OCI-LY1 (cell line): ENCODE measurements around the gene INHA.

ENCODE experiments used
- H2AFZ ChIP-seq: fragments of 200-600 bp; sonication (generic), shearing (Covaris generic); 2 replicates; pipeline ENCODE4 v1.6.0; 2014; ENCODE audit warnings: antibody characterized with exemption, mild to moderate bottlenecking, low read length
- H3F3A ChIP-seq: fragments of 200-600 bp; sonication (generic), shearing (Covaris generic); 2 replicates; pipeline ENCODE4 v1.6.0; 2014; ENCODE audit warnings: mild to moderate bottlenecking, antibody characterized with exemption, low read length, moderate library complexity; ENCODE audit not compliant: insufficient read depth
- H3K27ac ChIP-seq: fragments of 200-600 bp; sonication (generic); 2 replicates; pipeline ENCODE4 v1.5.1; 2014; ENCODE audit warnings: low read length, mixed run types, mild to moderate bottlenecking, low read depth; ENCODE audit not compliant: poor library complexity, severe bottlenecking
- H3K27me3 ChIP-seq: fragments of 200-600 bp; sonication (generic); 2 replicates; pipeline ENCODE4 v1.6.0; 2014; ENCODE audit warnings: antibody characterized with exemption, mild to moderate bottlenecking, low read length, moderate library complexity; ENCODE audit not compliant: insufficient read depth
- H3K36me3 ChIP-seq: fragments of 200-600 bp; sonication (generic); 2 replicates; pipeline ENCODE4 v1.6.1; 2014; ENCODE audit warnings: mild to moderate bottlenecking, antibody characterized with exemption, low read length, moderate library complexity, mixed read lengths; ENCODE audit not compliant: insufficient read depth
- H3K4me1 ChIP-seq: fragments of 200-600 bp; sonication (generic); 2 replicates; pipeline ENCODE4 v1.5.1; 2014; ENCODE audit warnings: mild to moderate bottlenecking, low read length, moderate library complexity; ENCODE audit not compliant: insufficient read depth, severe bottlenecking
- H3K4me2 ChIP-seq: fragments of 200-600 bp; sonication (generic), shearing (Covaris generic); 2 replicates; pipeline ENCODE4 v1.6.1; 2014; ENCODE audit warnings: low read length
- H3K4me3 ChIP-seq: fragments of 200-600 bp; sonication (generic); 2 replicates; pipeline ENCODE4 v1.5.1; 2014; ENCODE audit warnings: low read length, low read depth, mild to moderate bottlenecking, mixed read lengths; ENCODE audit not compliant: poor library complexity, severe bottlenecking
- H3K79me2 ChIP-seq: fragments of 200-600 bp; shearing (Covaris generic); 2 replicates; pipeline ENCODE4 v1.6.1; 2016; ENCODE audit warnings: mixed run types, low read length, mixed read lengths; ENCODE audit not compliant: insufficient read depth
- H3K9ac ChIP-seq: fragments of 200-600 bp; sonication (generic), shearing (Covaris generic); 2 replicates; pipeline ENCODE4 v1.6.1; 2014; ENCODE audit warnings: mild to moderate bottlenecking, low read length, mixed read lengths
- H3K9me2 ChIP-seq: fragments of 200-600 bp; sonication (generic), shearing (Covaris generic); 2 replicates; pipeline ENCODE4 v1.6.1; 2014; ENCODE audit warnings: low read depth, mild to moderate bottlenecking, low read length, mixed read lengths
- H3K9me3 ChIP-seq: fragments of 200-600 bp; shearing (Covaris generic); 2 replicates; pipeline ENCODE4 v1.6.1; 2014; ENCODE audit warnings: low read length, mixed read lengths
- H4K20me1 ChIP-seq: fragments of 200-600 bp; sonication (generic), shearing (Covaris generic); 2 replicates; pipeline ENCODE4 v1.6.0; 2016; ENCODE audit warnings: mild to moderate bottlenecking, low read length; ENCODE audit not compliant: insufficient read depth
- CTCF ChIP-seq: fragments of 200-600 bp; sonication (generic), shearing (Covaris generic); IDR thresholded peaks from 2 replicates; pipeline ENCODE4 v1.5.1; 2017; ENCODE audit warnings: mild to moderate bottlenecking, antibody characterized with exemption, low read length, moderate library complexity, mixed read lengths
- EZH2 ChIP-seq: fragments of 200-600 bp; sonication (generic), shearing (Covaris generic); IDR thresholded peaks from 2 replicates; pipeline ENCODE4 v1.8.0; 2017; ENCODE audit warnings: borderline replicate concordance, mixed run types, mild to moderate bottlenecking, antibody characterized with exemption, low read length, moderate library complexity, mixed read lengths

The INHA gene

GRCh38 chr2:219551441-219552381 is 20.4 kb upstream of the INHA start:
- Histone ChIP-seq H2AFZ (no peak overlapping the region), H3K36me3 (no peaks in the 10 kb centered on the region), H3K9me3 (no peaks in the 10 kb centered on the region), H3K27me3 (0 out of 2 replicates have a peak, but pooled peaks cover 3% of the 10 kb centered on the region), H3K4me3 (no peak overlapping the region), H3K4me1 (no peaks in the 10 kb centered on the region), H3K27ac (no peak overlapping the region), H3K9ac (no peak overlapping the region), H4K20me1 (no peaks in the 10 kb centered on the region), H3K4me2 (no peak overlapping the region), H3K9me2 (no peaks in the 10 kb centered on the region), H3F3A (no peaks in the 10 kb centered on the region), H3K79me2 (no peaks in the 10 kb centered on the region)
- TF ChIP-seq EZH2, result no peak
- TF ChIP-seq CTCF, result no peak

GRCh38 chr2:219552382-219553167 is 19.5 kb upstream of the INHA start:
- Histone ChIP-seq H3K79me2 (no peaks in the 10 kb centered on the region), H3K4me2 (no peak overlapping the region), H3F3A (no peaks in the 10 kb centered on the region), H3K9me2 (no peaks in the 10 kb centered on the region), H3K4me1 (no peaks in the 10 kb centered on the region), H3K9me3 (no peaks in the 10 kb centered on the region), H3K36me3 (no peaks in the 10 kb centered on the region), H2AFZ (no peak overlapping the region), H4K20me1 (no peaks in the 10 kb centered on the region), H3K27me3 (0 out of 2 replicates have a peak, but pooled peaks cover 4% of the 10 kb centered on the region), H3K9ac (no peak overlapping the region), H3K4me3 (no peak overlapping the region), H3K27ac (no peak overlapping the region)
- TF ChIP-seq CTCF (no peak), EZH2 (no peak)

GRCh38 chr2:219553168-219553417 is 19.0 kb upstream of the INHA start:
- Histone ChIP-seq H3K9me3 (no peaks in the 10 kb centered on the region), H3K36me3 (no peaks in the 10 kb centered on the region), H2AFZ (no peak overlapping the region), H3K9ac (no peak overlapping the region), H3F3A (no peaks in the 10 kb centered on the region), H3K79me2 (no peaks in the 10 kb centered on the region), H3K27ac (no peak overlapping the region), H3K4me1 (no peaks in the 10 kb centered on the region), H3K9me2 (no peaks in the 10 kb centered on the region), H3K4me2 (no peak overlapping the region), H4K20me1 (no peaks in the 10 kb centered on the region), H3K27me3 (0 out of 2 replicates have a peak, but pooled peaks cover 4% of the 10 kb centered on the region), H3K4me3 (no peak overlapping the region)
- TF ChIP-seq CTCF (no peak), EZH2 (no peak)
